Natural killer cell treated with Interleukin-12 subunit alpha and Interleukin-12 subunit beta and Interleukin-15 and Interleukin-18, amount 100 ng/mL, for 72 hours (primary cell): ENCODE measurements around the gene LRRN3. TPM values are rescaled to one million over a fixed set of nuclear protein-coding genes. Genes with fewer than 3 reads are reported as not detected.
A peak's percentile ranks its signal among the peaks of the same experiment; 100 is the strongest.

ENCODE experiments used
- ATAC-seq, 2 donors: fragments of 150-1000 bp; cut with Tn5 transposase in 1 of 2; sonication (Bioruptor Pico), chemical (Tn5 transposase) in 1 of 2; 2 replicates each; pipeline ENCODE4 v1.10.0; 2021
- DNase-seq: peaks from one replicate; pipeline ENCODE4 v3.0.0; 2022; ENCODE audit warnings: low spot score
- H3K27ac Mint-ChIP-seq, 2 donors: 1 replicate in 1 of 2; 2 replicates in 1 of 2; pipeline ENCODE4 v1.8.0; 2022; ENCODE audit warnings: mixed read lengths in 2 of 2, mild to moderate bottlenecking in 1 of 2, moderate library complexity in 1 of 2
- H3K27me3 Mint-ChIP-seq, 2 donors: 1 replicate in 1 of 2; 2 replicates in 1 of 2; pipeline ENCODE4 v1.8.0; 2022; ENCODE audit warnings: mixed read lengths in 2 of 2
- H3K36me3 Mint-ChIP-seq: one replicate; pipeline ENCODE4 v1.8.0; 2022; ENCODE audit warnings: mixed read lengths
- H3K4me1 Mint-ChIP-seq, 2 donors: 1 replicate in 1 of 2; 2 replicates in 1 of 2; pipeline ENCODE4 v1.8.0; 2022; ENCODE audit warnings: low read depth in 2 of 2, mixed read lengths in 2 of 2, mild to moderate bottlenecking in 1 of 2
- H3K4me3 Mint-ChIP-seq: one replicate; pipeline ENCODE4 v1.8.0; 2022; ENCODE audit warnings: mixed read lengths
- H3K9me3 Mint-ChIP-seq: 2 replicates; pipeline ENCODE4 v1.8.0; 2022; ENCODE audit warnings: mixed read lengths
- total RNA-seq, 2 donors: library from RNA; stranded (reverse); gene quantifications; one replicate each; pipeline ENCODE4 v1.2.3, GENCODE V29; 2022

Gene LRRN3
- total RNA-seq, result 1 to 10 TPM; 1.4 to 4.6 TPM

GRCh38 chr7:111090846-111091245 is at the start of gene LRRN3:
TSS of gene LRRN3 (plus strand) at chr7:111091127. CDS start at chr7:111122773, 31,646 bp downstream.
- Mint-ChIP-seq H3K9me3 (no peaks in the 10 kb centered on the region), H3K27me3 (no peaks in the 10 kb centered on the region), H3K4me3 (peak within 1 kb of the TSS; percentile 78), H3K27ac (peak within 1 kb of the TSS; percentile 48 to 87), H3K4me1 (peaks cover 22 to 35% of the 10 kb centered on the region in 2 donors), H3K36me3 (no peaks in the 10 kb centered on the region)
- DNase-seq (no peak), ATAC-seq (no peak)

- no peaks in the 10 kb centered on the region for H3K36me3 Mint-ChIP-seq
- no peak for DNase-seq
- no peaks in the 10 kb centered on the region for H3K9me3 Mint-ChIP-seq
- H3K4me1 Mint-ChIP-seq, result peaks cover 0 to 5% of the 10 kb centered on the region in 2 donors
- ATAC-seq, result no peak
- no peaks in the 10 kb centered on the region for H3K27me3 Mint-ChIP-seq
- no peak overlapping the region for H3K4me3 Mint-ChIP-seq
- no peak overlapping the region for H3K27ac Mint-ChIP-seq
Measured at GRCh38 chr7:111041577-111041976, 49.4 kb upstream of the LRRN3 start.

- H3K4me1 Mint-ChIP-seq, result peaks cover 0 to 5% of the 10 kb centered on the region in 2 donors
- H3K9me3 Mint-ChIP-seq, result no peaks in the 10 kb centered on the region
- DNase-seq, result no peak
- H3K4me3 Mint-ChIP-seq, result no peak overlapping the region
- no peak overlapping the region for H3K27ac Mint-ChIP-seq
- H3K27me3 Mint-ChIP-seq, result no peaks in the 10 kb centered on the region
- no peak for ATAC-seq
- no peaks in the 10 kb centered on the region for H3K36me3 Mint-ChIP-seq
Measured at GRCh38 chr7:111042842-111043241, 48.1 kb upstream of the LRRN3 start.

GRCh38 chr7:111043561-111043960 is 47.4 kb upstream of the LRRN3 start:
- Mint-ChIP-seq H3K9me3 (no peaks in the 10 kb centered on the region), H3K4me1 (peaks cover 0 to 5% of the 10 kb centered on the region in 2 donors), H3K27me3 (no peaks in the 10 kb centered on the region), H3K4me3 (no peak overlapping the region), H3K36me3 (no peaks in the 10 kb centered on the region), H3K27ac (no peak overlapping the region)
- DNase-seq (no peak), ATAC-seq (no peak)

GRCh38 chr7:111045449-111045848 is 45.5 kb upstream of the LRRN3 start:
- ATAC-seq, result no peak
- Mint-ChIP-seq H3K4me3 (no peak overlapping the region), H3K9me3 (no peaks in the 10 kb centered on the region)

GRCh38 chr7:111047595-111047994 is 43.3 kb upstream of the LRRN3 start:
- no peak overlapping the region for H3K27ac Mint-ChIP-seq
- no peaks in the 10 kb centered on the region for H3K36me3 Mint-ChIP-seq
- H3K4me3 Mint-ChIP-seq, result no peak overlapping the region
- ATAC-seq (no peak), DNase-seq (no peak)
- H3K9me3 Mint-ChIP-seq, result no peaks in the 10 kb centered on the region
- H3K27me3 Mint-ChIP-seq, result no peaks in the 10 kb centered on the region
- H3K4me1 Mint-ChIP-seq, result no peaks in the 10 kb centered on the region

More at GRCh38 chr7:111045449-111045848, 45.5 kb upstream of the LRRN3 start:
- H3K27ac Mint-ChIP-seq, result no peak overlapping the region
- no peak for DNase-seq
- H3K36me3 Mint-ChIP-seq, result no peaks in the 10 kb centered on the region
- H3K4me1 Mint-ChIP-seq, result peaks cover 0 to 5% of the 10 kb centered on the region in 2 donors
- H3K27me3 Mint-ChIP-seq, result no peaks in the 10 kb centered on the region

GRCh38 chr7:111049971-111050680 is 40.8 kb upstream of the LRRN3 start:
- no peak for ATAC-seq
- H3K4me1 Mint-ChIP-seq, result no peaks in the 10 kb centered on the region
- no peak for DNase-seq
- H3K4me3 Mint-ChIP-seq, result no peak overlapping the region
- no peaks in the 10 kb centered on the region for H3K36me3 Mint-ChIP-seq
- no peaks in the 10 kb centered on the region for H3K27me3 Mint-ChIP-seq
- H3K27ac Mint-ChIP-seq, result no peak overlapping the region
- H3K9me3 Mint-ChIP-seq, result no peaks in the 10 kb centered on the region

- no peak overlapping the region for H3K27ac Mint-ChIP-seq
- no peaks in the 10 kb centered on the region for H3K27me3 Mint-ChIP-seq
- H3K4me1 Mint-ChIP-seq, result no peaks in the 10 kb centered on the region
- no peak overlapping the region for H3K4me3 Mint-ChIP-seq
- ATAC-seq, result no peak
- H3K9me3 Mint-ChIP-seq, result peaks cover 3% of the 10 kb centered on the region
- H3K36me3 Mint-ChIP-seq, result no peaks in the 10 kb centered on the region
- DNase-seq, result no peak
Measured at GRCh38 chr7:111050875-111051416, 40.0 kb upstream of the LRRN3 start.

GRCh38 chr7:111051832-111052231 is 39.1 kb upstream of the LRRN3 start:
- Mint-ChIP-seq H3K27ac (no peak overlapping the region), H3K4me1 (no peaks in the 10 kb centered on the region), H3K36me3 (no peaks in the 10 kb centered on the region), H3K27me3 (no peaks in the 10 kb centered on the region), H3K4me3 (no peak overlapping the region), H3K9me3 (peaks cover 3% of the 10 kb centered on the region)
- DNase-seq (no peak), ATAC-seq (no peak)

GRCh38 chr7:111053035-111053434 is 37.9 kb upstream of the LRRN3 start:
- no peaks in the 10 kb centered on the region for H3K36me3 Mint-ChIP-seq
- H3K27ac Mint-ChIP-seq, result no peak overlapping the region
- ATAC-seq (no peak), DNase-seq (no peak)
- H3K4me1 Mint-ChIP-seq, result no peaks in the 10 kb centered on the region
- no peaks in the 10 kb centered on the region for H3K27me3 Mint-ChIP-seq
- H3K9me3 Mint-ChIP-seq, result peaks cover 3% of the 10 kb centered on the region
- H3K4me3 Mint-ChIP-seq, result no peak overlapping the region

- no peaks in the 10 kb centered on the region for H3K4me1 Mint-ChIP-seq
Measured at GRCh38 chr7:111056371-111056770, 34.6 kb upstream of the LRRN3 start.

GRCh38 chr7:111057066-111057465 is 33.9 kb upstream of the LRRN3 start:
- DNase-seq, result no peak
- H3K9me3 Mint-ChIP-seq, result peaks cover 12% of the 10 kb centered on the region
- no peak overlapping the region for H3K4me3 Mint-ChIP-seq
- H3K27me3 Mint-ChIP-seq, result no peaks in the 10 kb centered on the region
- peaks cover 7% of the 10 kb centered on the region for H3K36me3 Mint-ChIP-seq
- no peaks in the 10 kb centered on the region for H3K4me1 Mint-ChIP-seq
- ATAC-seq, result no peak
- no peak overlapping the region for H3K27ac Mint-ChIP-seq

More at GRCh38 chr7:111056371-111056770, 34.6 kb upstream of the LRRN3 start:
- Mint-ChIP-seq H3K4me3 (no peak overlapping the region), H3K36me3 (peaks cover under 1% of the 10 kb centered on the region), H3K9me3 (peaks cover 6% of the 10 kb centered on the region), H3K27me3 (no peaks in the 10 kb centered on the region), H3K27ac (no peak overlapping the region)
- DNase-seq, result no peak
- ATAC-seq, result no peak

GRCh38 chr7:111059833-111060232 is 31.1 kb upstream of the LRRN3 start:
- H3K9me3 Mint-ChIP-seq, result peaks cover 18% of the 10 kb centered on the region
- ATAC-seq (no peak), DNase-seq (no peak)
- no peak overlapping the region for H3K4me3 Mint-ChIP-seq
- H3K27ac Mint-ChIP-seq, result no peak overlapping the region
- no peaks in the 10 kb centered on the region for H3K4me1 Mint-ChIP-seq
- peaks cover 18% of the 10 kb centered on the region for H3K36me3 Mint-ChIP-seq
- no peaks in the 10 kb centered on the region for H3K27me3 Mint-ChIP-seq

GRCh38 chr7:111063166-111063565 is 27.8 kb upstream of the LRRN3 start:
- Mint-ChIP-seq H3K4me1 (no peaks in the 10 kb centered on the region), H3K9me3 (peaks cover 16% of the 10 kb centered on the region), H3K36me3 (peaks cover 22% of the 10 kb centered on the region), H3K27ac (no peak overlapping the region), H3K27me3 (no peaks in the 10 kb centered on the region), H3K4me3 (no peak overlapping the region)
- no peak for DNase-seq
- ATAC-seq, result no peak
